WTC11 (cell line): ENCODE results near the gene LAPTM5. TPM values are rescaled to one million over a fixed set of nuclear protein-coding genes. Genes with fewer than 3 reads are reported as not detected.

Experiments used
- ATAC-seq: fragments of 200-7000 bp; cut with Tn5 transposase; 2 replicates; pipeline ENCODE4 v1.10.0; 2021; ENCODE audit warnings: mild to moderate bottlenecking, moderate library complexity
- CTCF ChIA-PET: fragments of 300-600 bp; sonication (Branson Sonifier 250); formaldehyde crosslinking; loops from one replicate; lab custom pipeline; 2021; ENCODE audit warnings: antibody characterized with exemption; lab: Charles Lee
- POLR2A ChIA-PET: fragments of 350-600 bp; sonication (Branson Sonifier 250); formaldehyde crosslinking; loops from one replicate; lab custom pipeline; 2021; ENCODE audit warnings: antibody characterized with exemption; lab: Charles Lee
- DNase-seq: peaks from one replicate; pipeline ENCODE4 v3.0.0; 2021; ENCODE audit warnings: low spot score
- H3K27ac Mint-ChIP-seq: 2 replicates; pipeline ENCODE4 v1.8.0; 2021; ENCODE audit warnings: mixed read lengths
- H3K27me3 Mint-ChIP-seq: 2 replicates; pipeline ENCODE4 v1.8.0; 2021; ENCODE audit warnings: low read depth, mild to moderate bottlenecking, moderate library complexity, mixed read lengths
- H3K36me3 Mint-ChIP-seq: 2 replicates; pipeline ENCODE4 v1.8.0; 2021; ENCODE audit warnings: mixed read lengths
- H3K4me1 Mint-ChIP-seq: 2 replicates; pipeline ENCODE4 v1.8.0; 2022; ENCODE audit warnings: mixed read lengths
- H3K4me3 Mint-ChIP-seq: 2 replicates; pipeline ENCODE4 v1.8.0; 2021; ENCODE audit warnings: mild to moderate bottlenecking, moderate library complexity, mixed read lengths
- H3K9me3 Mint-ChIP-seq: 2 replicates; pipeline ENCODE4 v1.8.0; 2021; ENCODE audit warnings: mixed read lengths
- ELF4 ChIP-seq: sonication (generic); formaldehyde crosslinking; IDR thresholded peaks from 2 replicates; pipeline ENCODE4 v1.8.1; 2022; ENCODE audit warnings: low read depth, mild to moderate bottlenecking, moderate library complexity, missing genetic modification reagents
- ESRRA ChIP-seq: sonication (generic); formaldehyde crosslinking; IDR thresholded peaks from 2 replicates; pipeline ENCODE4 v1.8.1; 2022; ENCODE audit warnings: mild to moderate bottlenecking, missing genetic modification reagents, borderline replicate concordance
- FOXJ3 ChIP-seq: sonication (generic); formaldehyde crosslinking; IDR thresholded peaks from 2 replicates; pipeline ENCODE4 v1.9.0; 2021; ENCODE audit warnings: missing genetic modification reagents, mild to moderate bottlenecking, borderline replicate concordance
- FOXP1 ChIP-seq: sonication (generic); formaldehyde crosslinking; IDR thresholded peaks from 2 replicates; pipeline ENCODE4 v1.8.0; 2022; ENCODE audit warnings: missing genetic modification reagents, mild to moderate bottlenecking, moderate library complexity, borderline replicate concordance
- JUN ChIP-seq: sonication (generic); formaldehyde crosslinking; IDR thresholded peaks from 2 replicates; pipeline ENCODE4 v1.8.0; 2023; ENCODE audit warnings: mild to moderate bottlenecking, missing genetic modification reagents
- OVOL2 ChIP-seq: fragments of 250-450 bp; sonication (Bioruptor Pico); IDR thresholded peaks from 2 replicates; pipeline ENCODE4 v1.9.0; 2021; ENCODE audit warnings: mild to moderate bottlenecking, borderline replicate concordance
- TEAD4 ChIP-seq: sonication (generic); formaldehyde crosslinking; IDR thresholded peaks from 2 replicates; pipeline ENCODE4 v1.8.0; 2022; ENCODE audit warnings: mild to moderate bottlenecking, missing genetic modification reagents
- ZNF232 ChIP-seq: sonication (generic); formaldehyde crosslinking; IDR thresholded peaks from 2 replicates; pipeline ENCODE4 v1.8.0; 2022; ENCODE audit warnings: mild to moderate bottlenecking, missing genetic modification reagents
- ZNF416 ChIP-seq: fragments of 250-450 bp; sonication (Bioruptor Pico); IDR thresholded peaks from 2 replicates; pipeline ENCODE4 v1.9.0; 2021; ENCODE audit warnings: mild to moderate bottlenecking, inconsistent platforms
- total RNA-seq: library from RNA; stranded (reverse); gene quantifications from 3 replicates; pipeline ENCODE4 v1.2.3, GENCODE V29; 2021
- TF ChIP-seq, protein P1 (sequence below): sonication (generic); formaldehyde crosslinking; IDR thresholded peaks from 2 replicates; pipeline ENCODE4 v1.8.0; 2022; ENCODE audit warnings: missing genetic modification reagents
- TF ChIP-seq, protein P2 (sequence below): sonication (generic); formaldehyde crosslinking; IDR thresholded peaks from 2 replicates; pipeline ENCODE4 v1.8.0; 2022; ENCODE audit warnings: mild to moderate bottlenecking, missing genetic modification reagents

Gene LAPTM5
- total RNA-seq, 1 experiment from 2014 or later, result 1.3 TPM

DNA sequence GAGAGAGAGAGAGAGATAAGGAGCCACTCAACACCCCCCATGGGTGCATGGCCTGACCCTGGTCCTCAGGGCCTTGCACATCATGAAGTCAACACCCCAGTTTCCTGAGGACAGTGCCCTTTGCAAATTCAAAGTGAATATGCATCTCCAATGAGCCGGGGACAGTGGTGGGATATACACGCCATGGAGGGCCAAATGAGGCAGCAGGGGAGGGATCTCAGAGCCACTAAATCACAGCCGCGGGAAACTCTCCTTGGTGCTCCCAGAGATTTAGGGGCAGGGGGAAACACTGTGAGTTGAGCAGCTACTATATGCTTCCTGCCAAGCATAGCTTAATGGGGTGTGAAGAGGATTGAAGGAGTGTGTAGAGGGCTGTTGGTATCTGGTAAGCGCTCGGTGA is 69.7 kb downstream of the LAPTM5 start:
- no peaks in the 10 kb centered on the region for H3K36me3 Mint-ChIP-seq
- no peak overlapping the region for H3K27ac Mint-ChIP-seq
- TF ChIP-seq FOXP1 (CRISPR knock-in tag), result no peak
- TF ChIP-seq, protein P1, sequence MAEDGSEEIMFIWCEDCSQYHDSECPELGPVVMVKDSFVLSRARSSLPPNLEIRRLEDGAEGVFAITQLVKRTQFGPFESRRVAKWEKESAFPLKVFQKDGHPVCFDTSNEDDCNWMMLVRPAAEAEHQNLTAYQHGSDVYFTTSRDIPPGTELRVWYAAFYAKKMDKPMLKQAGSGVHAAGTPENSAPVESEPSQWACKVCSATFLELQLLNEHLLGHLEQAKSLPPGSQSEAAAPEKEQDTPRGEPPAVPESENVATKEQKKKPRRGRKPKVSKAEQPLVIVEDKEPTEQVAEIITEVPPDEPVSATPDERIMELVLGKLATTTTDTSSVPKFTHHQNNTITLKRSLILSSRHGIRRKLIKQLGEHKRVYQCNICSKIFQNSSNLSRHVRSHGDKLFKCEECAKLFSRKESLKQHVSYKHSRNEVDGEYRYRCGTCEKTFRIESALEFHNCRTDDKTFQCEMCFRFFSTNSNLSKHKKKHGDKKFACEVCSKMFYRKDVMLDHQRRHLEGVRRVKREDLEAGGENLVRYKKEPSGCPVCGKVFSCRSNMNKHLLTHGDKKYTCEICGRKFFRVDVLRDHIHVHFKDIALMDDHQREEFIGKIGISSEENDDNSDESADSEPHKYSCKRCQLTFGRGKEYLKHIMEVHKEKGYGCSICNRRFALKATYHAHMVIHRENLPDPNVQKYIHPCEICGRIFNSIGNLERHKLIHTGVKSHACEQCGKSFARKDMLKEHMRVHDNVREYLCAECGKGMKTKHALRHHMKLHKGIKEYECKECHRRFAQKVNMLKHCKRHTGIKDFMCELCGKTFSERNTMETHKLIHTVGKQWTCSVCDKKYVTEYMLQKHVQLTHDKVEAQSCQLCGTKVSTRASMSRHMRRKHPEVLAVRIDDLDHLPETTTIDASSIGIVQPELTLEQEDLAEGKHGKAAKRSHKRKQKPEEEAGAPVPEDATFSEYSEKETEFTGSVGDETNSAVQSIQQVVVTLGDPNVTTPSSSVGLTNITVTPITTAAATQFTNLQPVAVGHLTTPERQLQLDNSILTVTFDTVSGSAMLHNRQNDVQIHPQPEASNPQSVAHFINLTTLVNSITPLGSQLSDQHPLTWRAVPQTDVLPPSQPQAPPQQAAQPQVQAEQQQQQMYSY (CRISPR knock-in tag), result no peak
- no peak for TF ChIP-seq ESRRA (CRISPR knock-in tag)
- TF ChIP-seq TEAD4 (CRISPR knock-in tag), result no peak
- TF ChIP-seq ZNF416 (CRISPR knock-in tag), result no peak
- TF ChIP-seq OVOL2 (CRISPR knock-in tag), result no peak
- H3K27me3 Mint-ChIP-seq, result peaks cover 18% of the 10 kb centered on the region
- H3K9me3 Mint-ChIP-seq, result no peaks in the 10 kb centered on the region
- POLR2A ChIA-PET, result no interaction called here
- H3K4me3 Mint-ChIP-seq, result no peak overlapping the region
- CTCF ChIA-PET, result no interaction called here
- ATAC-seq, result no peak
- peaks cover 39% of the 10 kb centered on the region for H3K4me1 Mint-ChIP-seq
- no peak for DNase-seq

DNA sequence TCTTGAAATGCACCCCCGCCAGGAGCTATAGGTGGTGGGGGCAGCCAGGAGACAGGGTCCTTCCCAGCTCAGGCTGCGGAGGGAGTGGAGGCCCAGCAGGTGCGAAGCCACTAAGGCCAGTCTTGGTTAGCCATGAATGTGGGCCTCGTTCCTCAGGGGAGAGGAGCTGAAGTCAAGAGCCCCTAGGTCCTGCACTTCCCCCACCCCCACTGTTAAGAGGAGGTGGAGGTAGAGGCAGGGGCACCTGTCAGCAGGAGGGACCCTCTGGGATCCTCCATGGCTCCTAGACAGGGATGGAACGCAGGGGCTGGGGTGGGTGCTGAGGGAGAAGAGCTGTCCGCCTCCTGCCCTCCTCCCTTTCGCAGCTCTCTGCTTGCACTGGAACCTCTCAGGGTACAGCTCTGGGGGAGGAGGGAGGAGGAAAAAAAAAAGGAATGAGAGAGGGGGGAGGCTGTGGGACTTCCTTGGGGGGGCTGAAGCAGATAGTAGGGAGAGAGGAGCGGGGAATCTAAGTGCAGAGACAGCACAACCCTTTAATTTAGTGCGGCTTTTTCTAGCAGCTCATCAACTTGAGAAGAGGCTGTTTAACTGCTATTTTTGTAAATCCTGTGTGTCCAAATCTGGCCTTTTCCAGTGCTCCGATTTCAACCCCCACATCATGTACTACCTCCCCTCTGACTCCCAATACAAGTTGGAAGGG is 71.2 kb downstream of the LAPTM5 start:
- H3K27me3 Mint-ChIP-seq, result peaks cover 22% of the 10 kb centered on the region
- no peak for ATAC-seq
- H3K27ac Mint-ChIP-seq, result no peak overlapping the region
- no peak for DNase-seq
- peaks cover 32% of the 10 kb centered on the region for H3K4me1 Mint-ChIP-seq
- H3K9me3 Mint-ChIP-seq, result no peaks in the 10 kb centered on the region
- TF ChIP-seq, protein P2, sequence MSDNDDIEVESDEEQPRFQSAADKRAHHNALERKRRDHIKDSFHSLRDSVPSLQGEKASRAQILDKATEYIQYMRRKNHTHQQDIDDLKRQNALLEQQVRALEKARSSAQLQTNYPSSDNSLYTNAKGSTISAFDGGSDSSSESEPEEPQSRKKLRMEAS (CRISPR knock-in tag), result peak; percentile 52
- no peak for TF ChIP-seq ZNF232
- ChIA-PET CTCF (interaction anchor here (0.6 to 4.4 kb wide), 15 partner anchors 9 to 982 kb away, joined by 3 to 28 read pairs (median 6); no protein-coding TSS in a partner anchor), POLR2A (interaction anchor here (0.8 to 0.9 kb wide), 2 partner anchors 37 to 278 kb away, joined by 3 read pairs; no protein-coding TSS in a partner anchor)
- peak overlapping the region; percentile 58 for H3K4me3 Mint-ChIP-seq
- H3K36me3 Mint-ChIP-seq, result no peaks in the 10 kb centered on the region

DNA sequence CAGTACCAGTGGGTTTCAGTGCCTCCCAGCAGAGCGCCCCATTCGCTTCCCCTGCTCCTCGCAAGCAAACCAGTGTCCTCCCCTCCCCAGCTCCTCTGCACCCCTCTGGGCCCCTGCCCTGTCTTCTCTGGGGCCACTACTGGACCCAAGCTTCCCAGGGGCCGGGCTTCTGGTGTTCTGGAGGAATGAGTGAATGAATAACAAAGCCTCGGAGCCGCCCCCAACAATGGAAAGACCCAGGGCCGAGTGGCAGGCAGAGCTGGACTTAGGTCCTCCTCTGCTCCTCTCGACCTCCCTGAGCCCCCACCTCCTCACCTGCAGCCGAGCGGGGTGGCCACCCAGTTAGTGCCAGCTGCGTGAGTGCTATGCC is 71.8 kb downstream of the LAPTM5 start:
- Mint-ChIP-seq H3K27ac (peak overlapping the region; percentile 19; the same call in 1 of the 2 replicates), H3K27me3 (peaks cover 22% of the 10 kb centered on the region), H3K4me1 (peaks cover 30% of the 10 kb centered on the region), H3K9me3 (no peaks in the 10 kb centered on the region), H3K4me3 (peak overlapping the region; percentile 58), H3K36me3 (no peaks in the 10 kb centered on the region)
- CTCF ChIA-PET, result interaction anchor here (0.6 to 4.4 kb wide), 24 partner anchors 10 to 982 kb away, joined by 3 to 28 read pairs (median 4); no protein-coding TSS in a partner anchor
- TF ChIP-seq FOXJ3 (no peak), JUN (no peak), ELF4 (CRISPR knock-in tag) (no peak)
- TF ChIP-seq, protein P1 (CRISPR knock-in tag), result no peak
- DNase-seq (peak; percentile 64), ATAC-seq (no peak; the same call in 1 of the 2 replicates)
- POLR2A ChIA-PET, result interaction anchor here (0.8 to 1.2 kb wide), 2 partner anchors 21 to 277 kb away, joined by 3 read pairs; no protein-coding TSS in a partner anchor
